OCI-LY7 (cell line): Measurements from ENCODE around the gene SUSD5. TPM values are rescaled to one million over a fixed set of nuclear protein-coding genes. Genes with fewer than 3 reads are reported as not detected.
"Not testable (repeated sequence)": the region's sequence is repeated elsewhere in the genome, so short reads cannot be mapped to it uniquely, and the experiment has no call there.

Experiments
- BruUV-seq: library from RNA; stranded (reverse); fragments of 400-500 nt; replicated peaks from 2 replicates; lab custom pipeline; 2021; lab: Mats Ljungman, UMichigan
- CTCF ChIA-PET: fragments of 300-600 bp; sonication (Branson Sonifier 250); formaldehyde crosslinking; loops from one replicate; lab custom pipeline; 2022; ENCODE audit warnings: antibody characterized with exemption; ENCODE audit not compliant: unreplicated experiment; lab: Charles Lee
- POLR2A ChIA-PET: fragments of 300-600 bp; sonication (Branson Sonifier 250); formaldehyde crosslinking; loops from one replicate; lab custom pipeline; 2022; ENCODE audit warnings: antibody characterized with exemption; lab: Charles Lee
- DNase-seq: peaks from one replicate; pipeline ENCODE4 v3.0.0-alpha.2; 2015; ENCODE audit warnings: low spot score
- H2AFZ ChIP-seq: fragments of 200-600 bp; sonication (generic), shearing (Covaris generic); 2 replicates; pipeline ENCODE4 v1.6.1; 2014; ENCODE audit warnings: mild to moderate bottlenecking, antibody characterized with exemption, low read length, moderate library complexity
- H3K27ac ChIP-seq: fragments of 200-600 bp; sonication (generic); 2 replicates; pipeline ENCODE4 v1.5.1; 2014; ENCODE audit warnings: mixed run types, low read depth, mild to moderate bottlenecking, moderate library complexity, low read length, inconsistent platforms; ENCODE audit not compliant: poor library complexity, severe bottlenecking
- H3K36me3 ChIP-seq: fragments of 200-600 bp; sonication (generic); 2 replicates; pipeline ENCODE4 v1.6.1; 2014; ENCODE audit warnings: mild to moderate bottlenecking, antibody characterized with exemption, low read length, moderate library complexity, mixed read lengths; ENCODE audit not compliant: insufficient read depth
- H3K4me1 ChIP-seq: fragments of 200-600 bp; sonication (generic); 2 replicates; pipeline ENCODE4 v1.5.1; 2014; ENCODE audit warnings: mild to moderate bottlenecking, low read length; ENCODE audit not compliant: insufficient read depth, poor library complexity, severe bottlenecking
- H3K4me2 ChIP-seq: fragments of 200-600 bp; sonication (generic); 2 replicates; pipeline ENCODE4 v1.6.1; 2014; ENCODE audit warnings: mild to moderate bottlenecking, low read length
- H3K4me3 ChIP-seq: fragments of 200-600 bp; sonication (generic); 2 replicates; pipeline ENCODE4 v1.5.1; 2014; ENCODE audit warnings: mild to moderate bottlenecking, low read depth, low read length; ENCODE audit not compliant: poor library complexity, severe bottlenecking
- H3K79me2 ChIP-seq: fragments of 200-600 bp; sonication (generic); 2 replicates; pipeline ENCODE4 v1.6.1; 2016; ENCODE audit warnings: low read depth, mild to moderate bottlenecking, low read length, moderate library complexity, mixed read lengths; ENCODE audit not compliant: insufficient read depth
- H3K9me2 ChIP-seq: fragments of 200-600 bp; sonication (generic); 2 replicates; pipeline ENCODE4 v1.6.1; 2016; ENCODE audit warnings: mild to moderate bottlenecking, low read length, mixed read lengths; ENCODE audit not compliant: insufficient read depth
- H3K9me3 ChIP-seq: fragments of 200-600 bp; sonication (generic); 2 replicates; pipeline ENCODE4 v1.6.1; 2014; ENCODE audit warnings: mild to moderate bottlenecking, mixed run types, low read length, mixed read lengths
- H4K20me1 ChIP-seq: fragments of 200-600 bp; sonication (generic); 2 replicates; pipeline ENCODE4 v1.6.1; 2014; ENCODE audit warnings: mild to moderate bottlenecking, antibody characterized with exemption, low read length, moderate library complexity, mixed read lengths; ENCODE audit not compliant: insufficient read depth
- CTCF ChIP-seq: fragments of 200-600 bp; sonication (generic); conservative IDR thresholded peaks from 2 replicates; pipeline ENCODE4 v1.5.1; 2014; ENCODE audit warnings: mild to moderate bottlenecking, antibody characterized with exemption, low read length, moderate library complexity, mixed read lengths
- EZH2phosphoT487 ChIP-seq: fragments of 200-600 bp; sonication (generic); IDR thresholded peaks from 2 replicates; pipeline ENCODE4 v1.6.1; 2018; ENCODE audit warnings: low read depth, borderline replicate concordance, mild to moderate bottlenecking, mixed run types, antibody characterized with exemption, low read length, moderate library complexity, mixed read lengths
- intact Hi-C: fragments of 100-400 bp; cut with micrococcal nuclease; formaldehyde crosslinking; loops from one replicate; pipeline ENCODE4 v1.10.0; 2022; ENCODE audit not compliant: unreplicated experiment
- total RNA-seq, 2 experiments: library from RNA; depleted of rRNA in 1 of 2; stranded (reverse); fragments of >200 nt in 1 of 2; shearing (Covaris generic) in 1 of 2; gene quantifications; 2 replicates each; pipeline ENCODE4 v1.2.3, GENCODE V29; 2014 to 2022

SUSD5 gene
- total RNA-seq, 2 experiments from 2014 or later, result not detected

GRCh38 chr3:33187368-33187634 lies 31.3 kb downstream of the SUSD5 start:
- no TSS peak for BruUV-seq
- Histone ChIP-seq H3K4me3 (no peak overlapping the region), H3K9me2 (no peaks in the 10 kb centered on the region), H3K4me1 (no peaks in the 10 kb centered on the region), H3K79me2 (no peaks in the 10 kb centered on the region), H2AFZ (no peak overlapping the region), H3K36me3 (no peaks in the 10 kb centered on the region), H3K9me3 (no peaks in the 10 kb centered on the region), H4K20me1 (no peaks in the 10 kb centered on the region), H3K4me2 (no peak overlapping the region), H3K27ac (no peak overlapping the region)
- no peak for DNase-seq
- ChIA-PET CTCF (no interaction called here), POLR2A (interaction anchor here (1.0 kb wide), 1 partner anchor 20 kb away, joined by 3 read pairs; no protein-coding TSS in a partner anchor)
- TF ChIP-seq EZH2phosphoT487, result no peak
- no peak for TF ChIP-seq CTCF
- intact Hi-C loops, result no loop called here

- BruUV-seq, result no TSS peak
- ChIA-PET POLR2A (interaction anchor here (1.0 kb wide), 1 partner anchor 19 kb away, joined by 3 read pairs; no protein-coding TSS in a partner anchor), CTCF (no interaction called here)
- Histone ChIP-seq H3K4me1 (no peaks in the 10 kb centered on the region), H3K36me3 (no peaks in the 10 kb centered on the region), H2AFZ (no peak overlapping the region), H3K4me3 (no peak overlapping the region), H4K20me1 (no peaks in the 10 kb centered on the region), H3K9me3 (no peaks in the 10 kb centered on the region), H3K27ac (no peak overlapping the region), H3K79me2 (no peaks in the 10 kb centered on the region), H3K4me2 (no peak overlapping the region), H3K9me2 (no peaks in the 10 kb centered on the region)
- no peak for DNase-seq
- intact Hi-C loops, result no loop called here
- TF ChIP-seq EZH2phosphoT487 (no peak), CTCF (no peak)
Measured at GRCh38 chr3:33186524-33187367, 31.9 kb downstream of the SUSD5 start.

GRCh38 chr3:33184863-33185262 lies 33.7 kb downstream of the SUSD5 start:
- Histone ChIP-seq H3K9me2 (no peaks in the 10 kb centered on the region), H3K4me3 (no peak overlapping the region), H3K36me3 (no peaks in the 10 kb centered on the region), H3K4me2 (no peak overlapping the region), H3K4me1 (no peaks in the 10 kb centered on the region), H3K27ac (no peak overlapping the region), H3K9me3 (no peaks in the 10 kb centered on the region), H2AFZ (no peak overlapping the region), H3K79me2 (no peaks in the 10 kb centered on the region), H4K20me1 (no peaks in the 10 kb centered on the region)
- ChIA-PET POLR2A (interaction anchor here (0.6 to 1.3 kb wide), 3 partner anchors 10 to 124 kb away, joined by 3 read pairs; no protein-coding TSS in a partner anchor), CTCF (no interaction called here)
- TF ChIP-seq EZH2phosphoT487, result no peak
- no peak for TF ChIP-seq CTCF
- DNase-seq, result no peak
- intact Hi-C loops, result no loop called here
- no TSS peak for BruUV-seq

- intact Hi-C loops, BruUV-seq, DNase-seq, H2AFZ ChIP-seq, H3K4me3 ChIP-seq, H3K9me2 ChIP-seq, H3K4me2 ChIP-seq, H3K9me3 ChIP-seq, CTCF ChIA-PET, H3K27ac ChIP-seq, POLR2A ChIA-PET, H3K36me3 ChIP-seq, H3K4me1 ChIP-seq, H4K20me1 ChIP-seq, H3K79me2 ChIP-seq: not testable (repeated sequence)
Measured at GRCh38 chr3:33181641-33182040, 37.0 kb downstream of the SUSD5 start.
